GM21360 (cell line): ENCODE data around the gene ADPRH.

Source experiments
- ATAC-seq: cut with Tn5 transposase; IDR thresholded peaks from one replicate; pipeline ENCODE4 v1.9.1; 2021; ENCODE audit warnings: mild to moderate bottlenecking, moderate library complexity; ENCODE audit not compliant: unreplicated experiment

ADPRH gene

GRCh38 chr3:119627461-119627860 is 48.2 kb downstream of the ADPRH start:
- no peak for ATAC-seq

- peak; percentile 53 for ATAC-seq
These were observed 49.1 kb downstream of the ADPRH start for GRCh38 chr3:119628390-119628789.

GRCh38 chr3:119628816-119629445 is 49.6 kb downstream of the ADPRH start:
- ATAC-seq: no peak

GRCh38 chr3:119630128-119630879 is 51.0 kb downstream of the ADPRH start:
- no peak for ATAC-seq

GRCh38 chr3:119630880-119631329 is 51.6 kb downstream of the ADPRH start:
- no peak for ATAC-seq

GRCh38 chr3:119631516-119631915 is 52.2 kb downstream of the ADPRH start:
- no peak for ATAC-seq

GRCh38 chr3:119632216-119632615 is 52.9 kb downstream of the ADPRH start:
- ATAC-seq: no peak

- no peak for ATAC-seq
These were observed 53.5 kb downstream of the ADPRH start for GRCh38 chr3:119632829-119633228.

- ATAC-seq: no peak
These were observed 56.4 kb downstream of the ADPRH start for GRCh38 chr3:119635719-119636118.

- no peak for ATAC-seq
These were observed 57.0 kb downstream of the ADPRH start for GRCh38 chr3:119636249-119636648.

GRCh38 chr3:119636891-119637611 is 57.8 kb downstream of the ADPRH start:
- no peak for ATAC-seq

GRCh38 chr3:119637679-119638477 is 58.6 kb downstream of the ADPRH start:
- peak; percentile 22 for ATAC-seq
